Stimulated activated CD4-positive, alpha-beta T cell treated with anti-CD3 and anti-CD28 coated beads, Interleukin-15, amount 100 ng/mL, for 48 hours (primary cell): Measurements from ENCODE around the gene CAPZA3.
"Not testable (repeated sequence)": the region's sequence is repeated elsewhere in the genome, so short reads cannot be mapped to it uniquely, and the experiment has no call there.

Experiments
- DNase-seq, 2 donors: peaks; one replicate each; pipeline ENCODE4 v3.0.0-alpha.2; 2020; ENCODE audit warnings: low read depth in 2 of 2

The CAPZA3 gene, protein sequence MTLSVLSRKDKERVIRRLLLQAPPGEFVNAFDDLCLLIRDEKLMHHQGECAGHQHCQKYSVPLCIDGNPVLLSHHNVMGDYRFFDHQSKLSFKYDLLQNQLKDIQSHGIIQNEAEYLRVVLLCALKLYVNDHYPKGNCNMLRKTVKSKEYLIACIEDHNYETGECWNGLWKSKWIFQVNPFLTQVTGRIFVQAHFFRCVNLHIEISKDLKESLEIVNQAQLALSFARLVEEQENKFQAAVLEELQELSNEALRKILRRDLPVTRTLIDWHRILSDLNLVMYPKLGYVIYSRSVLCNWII

GRCh38 chr12:18737819-18738218 lies at the start of gene CAPZA3, which contains the start of gene PLCZ1:
Gene CAPZA3, plus strand, starts transcription at chr12:18738119. Its CDS starts 150 bp downstream, at chr12:18738269.
Gene PLCZ1, minus strand, starts transcription at chr12:18738012. Its CDS starts 641 bp downstream, at chr12:18737371.
- DNase-seq = no peak

DNA sequence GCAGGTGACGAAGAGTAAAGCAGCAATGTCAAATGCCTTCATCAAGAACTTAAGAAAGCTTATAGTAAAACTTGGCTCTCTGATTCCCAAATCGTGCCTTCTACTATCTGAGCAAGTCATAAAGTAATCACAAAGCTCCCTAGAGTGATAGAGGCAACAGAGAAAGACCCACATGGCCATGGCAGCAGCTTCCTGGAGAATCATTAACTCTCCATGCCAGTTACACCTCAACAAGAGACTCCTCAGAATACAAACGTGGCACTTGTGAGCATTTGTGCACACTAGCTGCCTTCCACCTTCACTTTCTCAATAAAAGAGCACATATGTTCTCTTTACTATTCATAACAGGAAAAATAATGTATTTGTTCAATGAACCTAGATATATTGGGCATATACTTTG lies 48.1 kb upstream of the CAPZA3 start:
- DNase-seq = no peak

DNA sequence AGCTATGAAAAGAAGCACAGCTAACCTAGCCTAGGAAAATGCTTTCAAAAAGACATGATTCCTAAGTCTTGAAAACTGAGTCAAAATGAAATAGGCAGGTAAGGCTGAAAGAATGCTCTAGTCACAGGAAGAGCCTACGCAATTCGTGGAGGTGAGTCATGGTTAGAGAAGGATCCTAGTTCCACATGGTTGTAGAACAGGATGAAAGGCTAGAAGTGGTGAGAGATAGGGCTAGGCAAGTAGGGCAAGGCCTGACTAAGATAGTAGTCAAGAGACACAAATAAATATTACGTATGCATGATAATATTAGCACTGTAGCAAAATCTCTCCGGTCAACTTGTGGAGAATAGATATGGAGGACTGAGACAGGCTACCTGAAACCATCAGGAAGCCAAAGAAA lies 47.3 kb upstream of the CAPZA3 start:
- no peak for DNase-seq

DNA sequence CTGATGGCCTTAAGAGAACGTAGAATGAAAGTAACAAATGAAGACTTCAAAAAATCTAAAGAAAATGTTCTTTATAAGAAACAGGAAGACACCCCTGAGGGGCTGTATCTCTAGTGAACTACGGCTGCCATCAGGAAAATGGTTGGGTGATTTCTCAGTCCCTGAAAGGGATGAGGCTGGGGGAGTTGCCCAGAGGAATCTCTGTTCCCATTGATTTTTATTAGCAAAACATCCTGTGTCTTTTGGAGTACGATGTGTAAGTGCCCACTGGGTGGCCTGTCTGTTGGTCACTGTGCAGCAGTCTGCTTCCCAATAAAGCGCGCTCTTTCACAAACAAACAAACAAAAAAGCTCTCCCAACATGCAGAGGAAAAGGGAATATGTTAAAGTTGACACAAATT lies 43.9 kb upstream of the CAPZA3 start:
- DNase-seq = not testable (repeated sequence)

- DNase-seq = no peak
Measured at GRCh38 chr12:18696971-18697602, 40.8 kb upstream of the CAPZA3 start.

DNA sequence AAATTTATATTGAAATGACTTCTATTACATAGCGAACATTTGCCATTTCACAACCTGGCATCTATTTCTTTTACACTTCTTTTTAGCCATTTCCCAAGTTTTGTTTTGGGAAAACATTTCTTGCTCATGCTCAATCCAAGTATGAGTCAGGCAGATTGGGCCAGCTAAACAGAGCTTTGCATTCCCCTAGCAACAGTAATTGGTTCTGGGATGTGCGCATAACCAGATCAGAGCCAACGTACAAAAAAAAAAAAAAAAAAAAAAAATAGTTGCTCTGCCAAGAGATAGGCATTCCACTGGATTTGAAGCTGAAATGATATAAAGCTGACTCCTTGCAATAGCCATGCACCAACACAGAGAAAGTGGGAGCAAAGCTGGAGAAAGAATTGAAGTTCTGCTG lies 37.6 kb upstream of the CAPZA3 start:
- no peak for DNase-seq

GRCh38 chr12:18703321-18703720 lies 34.6 kb upstream of the CAPZA3 start:
- DNase-seq = no peak

- no peak for DNase-seq
Measured at GRCh38 chr12:18703911-18704310, 34.0 kb upstream of the CAPZA3 start.

DNA sequence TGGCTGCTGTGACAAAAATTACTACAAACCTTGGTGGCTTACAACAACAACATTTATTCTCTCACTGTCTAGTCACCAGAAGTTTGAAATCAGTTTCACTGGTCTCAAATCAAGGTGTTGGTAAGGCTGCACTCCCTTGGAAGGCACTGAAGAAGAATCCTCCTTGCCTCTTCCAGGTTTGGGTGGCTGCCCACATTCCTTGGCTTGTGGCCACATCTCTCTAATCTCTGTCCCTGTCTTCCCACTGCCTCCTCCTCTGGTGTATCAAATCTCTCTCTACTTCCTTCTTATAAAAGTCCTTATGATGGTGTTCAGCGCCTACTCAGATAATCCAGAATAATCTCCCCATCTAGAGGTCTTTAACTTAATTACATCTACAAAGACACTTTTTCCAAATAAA lies 31.1 kb upstream of the CAPZA3 start:
- no peak for DNase-seq

DNA sequence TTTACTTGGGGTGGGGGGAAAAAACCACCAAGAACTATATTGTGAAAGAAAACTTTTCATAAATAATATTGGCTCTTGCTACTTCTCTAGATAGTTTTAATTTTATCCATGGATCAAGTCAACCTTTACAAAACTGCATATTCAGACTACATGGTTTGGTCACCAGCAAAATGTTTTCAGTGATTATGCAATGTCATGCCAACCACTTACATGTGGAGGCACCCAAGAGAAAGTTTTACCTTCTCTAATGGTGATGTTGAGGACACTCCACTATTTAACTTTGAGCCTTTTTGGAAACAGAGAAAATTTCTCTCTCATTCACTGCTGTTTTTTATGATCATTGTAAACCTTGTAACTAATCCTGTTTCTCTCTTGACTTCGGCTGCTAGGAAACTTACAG lies 21.7 kb upstream of the CAPZA3 start:
- no peak for DNase-seq

- no peak for DNase-seq
Measured at GRCh38 chr12:18718462-18718861, 19.5 kb upstream of the CAPZA3 start.

DNA sequence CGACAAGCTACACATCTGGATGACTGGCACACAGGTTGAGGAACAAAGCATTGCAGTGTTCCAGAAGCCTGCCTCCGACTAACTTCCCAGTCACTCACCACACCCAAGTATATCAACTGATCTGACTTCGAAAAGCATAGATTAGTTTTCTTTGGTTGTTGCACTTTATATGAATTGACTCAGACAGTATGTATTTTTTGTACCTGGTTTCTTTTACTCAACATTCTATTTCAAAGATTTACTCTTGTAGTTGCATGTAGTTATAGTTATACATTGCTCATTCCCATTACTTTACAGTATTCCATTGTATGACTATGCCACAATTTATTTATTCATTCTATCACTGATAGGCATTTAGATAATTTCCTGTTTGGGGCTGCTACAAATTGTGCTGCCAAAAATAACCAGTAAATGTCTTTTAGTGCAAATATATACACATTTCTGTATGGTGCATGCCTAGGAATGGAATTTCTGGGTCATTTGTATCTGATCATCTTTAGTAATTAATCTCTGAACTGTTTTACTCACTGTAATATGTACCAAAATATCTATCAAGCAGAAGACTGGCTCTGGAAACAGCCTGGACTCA lies 17.9 kb upstream of the CAPZA3 start:
- no peak for DNase-seq

DNA sequence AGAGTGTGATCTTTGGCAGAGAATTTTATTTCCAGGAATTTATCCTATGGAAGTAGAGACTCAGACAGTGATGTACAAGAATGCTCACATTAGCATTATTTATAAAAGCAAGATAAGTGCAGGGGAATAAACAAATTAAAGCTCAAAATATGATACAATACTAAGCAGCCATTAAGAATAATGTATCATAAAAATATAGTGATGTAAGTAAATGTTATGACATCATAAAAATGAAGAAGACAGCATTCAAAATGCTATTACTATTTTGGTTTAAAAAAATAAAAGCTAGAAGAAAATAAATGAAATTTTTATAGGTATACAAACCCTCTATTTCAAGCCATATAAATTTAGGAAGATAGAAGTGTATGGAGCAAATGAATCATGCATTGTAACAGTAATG lies 17.2 kb upstream of the CAPZA3 start:
- no peak for DNase-seq

- DNase-seq = no peak
Measured at GRCh38 chr12:18721452-18721851, 16.5 kb upstream of the CAPZA3 start.

DNA sequence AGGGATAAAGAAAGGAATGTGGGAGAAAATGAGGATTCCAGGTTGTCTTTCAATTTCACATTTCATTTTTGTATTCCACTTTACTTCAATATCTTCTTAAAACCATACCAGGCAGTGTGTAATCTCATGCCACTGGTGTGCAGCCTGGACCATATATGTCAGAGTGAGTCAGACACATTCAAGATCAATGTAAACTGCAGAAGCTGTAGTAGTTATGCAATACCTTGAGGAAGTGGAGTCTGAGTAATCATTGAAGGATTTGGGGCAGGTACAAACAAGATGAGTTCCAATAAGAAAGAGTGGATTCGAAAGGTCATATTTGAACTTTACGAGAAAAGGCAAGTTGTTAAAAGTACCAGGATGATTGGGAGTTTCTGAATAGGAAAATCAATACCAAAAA lies 14.2 kb upstream of the CAPZA3 start:
- DNase-seq = no peak

DNA sequence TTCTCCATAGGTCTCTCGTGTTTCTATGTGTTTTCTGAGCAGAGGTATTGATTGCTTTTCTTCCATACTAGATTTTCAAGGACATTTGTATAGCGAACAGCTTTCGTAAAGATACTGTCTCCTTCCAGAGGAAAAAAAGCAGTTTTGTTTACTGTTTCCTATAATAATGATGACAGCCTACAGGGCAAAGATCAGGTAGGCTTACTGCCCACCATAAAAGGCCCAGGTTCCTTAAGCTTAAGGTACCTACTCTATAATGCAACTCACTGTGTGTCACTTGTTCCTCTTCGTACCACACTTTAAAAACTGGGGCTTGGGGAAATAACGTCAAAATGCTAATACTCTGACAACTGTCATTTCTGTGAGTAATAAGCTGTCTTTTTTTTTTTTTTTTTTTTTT lies 6.8 kb upstream of the CAPZA3 start:
- DNase-seq = no peak

GRCh38 chr12:18747895-18748294 lies 10.0 kb downstream of the CAPZA3 start:
- DNase-seq = no peak

DNA sequence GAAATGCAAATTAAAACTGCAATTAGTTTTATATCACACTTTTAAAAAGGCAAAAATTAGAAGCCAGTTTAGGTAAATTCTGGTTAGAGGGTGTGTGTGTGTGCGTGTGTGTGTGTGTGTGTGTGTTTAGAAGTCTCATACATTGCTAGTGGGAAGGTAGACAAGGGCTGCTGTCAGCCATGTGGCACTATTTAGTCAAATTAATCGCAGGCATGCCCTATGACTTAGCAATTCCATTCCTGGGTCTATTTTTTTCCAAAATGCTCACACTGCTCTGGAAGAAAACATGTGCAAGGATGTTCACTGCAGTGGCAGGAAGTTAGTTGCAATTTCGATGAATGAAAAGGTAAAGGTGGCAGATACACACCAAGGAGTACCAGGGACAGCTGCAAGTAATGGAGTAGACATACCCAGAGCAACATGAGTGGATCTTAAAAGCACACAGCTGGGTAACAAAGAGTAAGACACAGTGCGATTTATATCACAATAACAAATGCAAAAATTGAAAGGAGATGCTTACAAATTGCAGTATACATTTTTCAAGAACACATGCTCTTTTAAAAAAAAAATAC lies 11.6 kb downstream of the CAPZA3 start:
- no peak for DNase-seq

DNA sequence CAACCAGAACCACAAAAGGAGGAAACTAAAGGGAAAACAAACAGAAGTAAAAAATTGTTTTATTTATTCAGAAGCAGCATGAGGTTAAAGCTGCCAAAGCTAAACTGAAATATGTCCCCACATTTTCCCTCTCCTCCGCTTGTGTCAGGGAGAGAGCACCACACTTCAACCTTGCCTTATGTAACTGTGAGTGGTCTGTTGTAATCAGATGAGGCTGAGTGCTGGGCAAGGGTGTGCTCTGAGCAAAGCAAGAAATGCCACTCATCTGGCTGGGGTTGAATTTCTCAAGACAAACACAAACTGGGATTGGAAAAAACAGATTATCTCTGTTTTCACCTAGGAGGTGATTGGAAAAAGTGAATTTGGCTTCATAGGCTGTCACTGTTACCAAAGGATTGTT lies 12.2 kb downstream of the CAPZA3 start:
- no peak for DNase-seq

GRCh38 chr12:18751866-18752265 lies 13.9 kb downstream of the CAPZA3 start:
- DNase-seq = no peak

DNA sequence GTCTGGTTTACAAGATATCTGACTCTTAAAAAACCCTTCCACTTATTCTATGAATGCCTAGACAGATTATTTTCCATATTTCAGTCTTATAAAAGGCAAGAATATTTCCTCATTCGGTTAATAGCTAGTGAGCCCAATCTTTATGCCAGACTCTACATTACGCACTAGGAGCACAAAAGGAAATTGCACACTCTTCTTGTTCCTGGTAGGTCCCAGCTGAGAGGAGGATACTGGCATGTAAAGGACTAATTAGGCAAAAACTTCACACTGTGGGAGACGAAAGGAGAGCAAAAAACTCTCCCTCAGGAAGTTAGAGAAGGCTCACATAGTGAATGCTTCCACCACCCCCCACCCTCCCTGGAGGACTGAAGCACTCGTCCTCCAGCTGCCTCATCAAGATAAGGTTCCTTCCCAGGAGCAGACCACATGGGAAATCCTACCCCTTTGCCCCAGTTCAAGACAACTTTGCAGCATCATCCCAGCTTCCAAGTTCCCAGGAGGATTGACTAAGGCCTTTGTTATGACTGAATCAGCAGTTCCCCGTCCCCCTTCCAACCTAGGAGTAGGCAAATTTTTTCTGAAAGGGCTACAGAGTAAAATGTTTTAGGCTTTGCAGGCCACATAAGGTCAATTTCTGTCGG lies 14.5 kb downstream of the CAPZA3 start:
- DNase-seq = no peak

- no peak for DNase-seq
Measured at GRCh38 chr12:18752947-18753346, 15.0 kb downstream of the CAPZA3 start.
